H1 (cell line): ENCODE measurements around the gene LMTK2. TPM values are rescaled to one million over a fixed set of nuclear protein-coding genes. Genes with fewer than 3 reads are reported as not detected.

Experiments used
- CTCF ChIA-PET: fragments of 300-600 bp; sonication (Branson Sonifier 250); formaldehyde crosslinking; loops from one replicate; lab custom pipeline; 2021; ENCODE audit not compliant: partially characterized antibody; lab: Charles Lee
- POLR2A ChIA-PET: fragments of 300-600 bp; sonication (Branson Sonifier 250); formaldehyde crosslinking; loops from one replicate; lab custom pipeline; 2021; ENCODE audit warnings: inconsistent platforms; ENCODE audit not compliant: partially characterized antibody; lab: Charles Lee
- DNase-seq, 2 experiments: peaks; one replicate each; pipeline versions ENCODE4 v3.0.0 to v3.0.0-alpha.2; 2010 to 2022; ENCODE audit warnings: low spot score in 2 of 2, low read depth in 1 of 2, mixed read lengths in 1 of 2
- FAIRE-seq: peaks from 2 replicates; lab custom pipeline; 2011; peaks lifted over from hg19 to GRCh38; lab: Jason Lieb, UNC
- H2AFZ ChIP-seq: 2 replicates; pipeline ENCODE4 v1.8.1; 2012; ENCODE audit warnings: low read length, inconsistent platforms
- H2AK5ac ChIP-seq: 2 replicates; pipeline ENCODE4 v1.6.1; 2013; ENCODE audit warnings: low read depth, low read length
- H2BK120ac ChIP-seq: replicated peaks from 2 replicates; pipeline ENCODE3; 2013; ENCODE audit warnings: low read depth, low read length, inconsistent platforms
- H2BK12ac ChIP-seq: 2 replicates; pipeline ENCODE4 v1.6.1; 2013; ENCODE audit warnings: low read depth, low read length
- H2BK15ac ChIP-seq: 2 replicates; pipeline ENCODE4 v1.6.1; 2013; ENCODE audit warnings: low read length
- H2BK20ac ChIP-seq: 2 replicates; pipeline ENCODE4 v1.6.1; 2013; ENCODE audit warnings: low read length
- H2BK5ac ChIP-seq: 2 replicates; pipeline ENCODE4 v1.6.1; 2013; ENCODE audit warnings: low read depth, low read length
- H3K14ac ChIP-seq: 2 replicates; pipeline ENCODE4 v1.6.1; 2013; ENCODE audit warnings: inconsistent platforms; ENCODE audit not compliant: insufficient read length
- H3K18ac ChIP-seq: 2 replicates; pipeline ENCODE4 v1.6.1; 2013; ENCODE audit warnings: low read length; ENCODE audit errors: extremely low read depth
- H3K23ac ChIP-seq: 2 replicates; pipeline ENCODE4 v1.6.1; 2013; ENCODE audit warnings: inconsistent platforms; ENCODE audit not compliant: insufficient read length
- H3K23me2 ChIP-seq: 2 replicates; pipeline ENCODE4 v1.6.1; 2013; ENCODE audit warnings: low read depth, low read length
- H3K27ac ChIP-seq: 2 replicates; pipeline ENCODE4 v1.6.1; 2011; ENCODE audit warnings: low read depth, low read length, inconsistent platforms
- H3K27me3 ChIP-seq, 4 experiments: replicated peaks in 1 of 4; 1 replicate in 1 of 4; 2 replicates in 3 of 4; pipeline versions ENCODE4 v1.6.1 to v1.8.1; 2011 to 2013; ENCODE audit warnings: low read length in 3 of 4, mild to moderate bottlenecking in 3 of 4, inconsistent platforms in 2 of 4, mixed read lengths in 2 of 4, moderate library complexity in 1 of 4; ENCODE audit not compliant: control insufficient read depth in 3 of 4, insufficient read depth in 3 of 4; ENCODE audit errors: extremely low read depth in 1 of 4
- H3K36me3 ChIP-seq, 4 experiments: 2 replicates each; pipeline versions ENCODE4 v1.6.1 to v1.8.1; 2011 to 2013; ENCODE audit warnings: mild to moderate bottlenecking in 4 of 4, low read length in 3 of 4, moderate library complexity in 2 of 4, control low read depth in 1 of 4, inconsistent platforms in 1 of 4; ENCODE audit not compliant: insufficient read depth in 4 of 4, control insufficient read depth in 2 of 4
- H3K4ac ChIP-seq: replicated peaks from 2 replicates; pipeline ENCODE3; 2013; ENCODE audit warnings: low read length, low read depth, mixed read lengths, inconsistent platforms; ENCODE audit not compliant: insufficient read length
- H3K4me1 ChIP-seq, 4 experiments: replicated peaks in 1 of 4; 1 replicate in 1 of 4; 2 replicates in 3 of 4; pipeline versions ENCODE4 v1.6.1 to v1.8.1; 2011 to 2013; ENCODE audit warnings: low read length in 3 of 4, inconsistent platforms in 2 of 4, mixed read lengths in 1 of 4; ENCODE audit not compliant: insufficient read depth in 4 of 4, control insufficient read depth in 3 of 4
- H3K4me2 ChIP-seq, 2 experiments: 2 replicates each; pipeline versions ENCODE4 v1.6.1 to v1.8.1; 2011 to 2013; ENCODE audit warnings: low read depth in 2 of 2, low read length in 2 of 2, control low read depth in 1 of 2, inconsistent platforms in 1 of 2, mild to moderate bottlenecking in 1 of 2; ENCODE audit not compliant: insufficient read depth in 1 of 2
- H3K4me3 ChIP-seq, 4 experiments: fragments of 200-600, 300-600 bp in 1 of 4; sonication (generic), shearing (Covaris generic), sonication (Bioruptor Twin) in 1 of 4; 2 replicates each; pipeline versions ENCODE4 v1.5.1 to v1.8.1; 2011 to 2016; ENCODE audit warnings: low read length in 4 of 4, low read depth in 3 of 4, control low read depth in 2 of 4, inconsistent platforms in 2 of 4, mild to moderate bottlenecking in 2 of 4, mixed read lengths in 1 of 4, moderate library complexity in 1 of 4; ENCODE audit not compliant: insufficient read depth in 2 of 4; ENCODE audit errors: extremely low read depth in 1 of 4
- H3K56ac ChIP-seq: replicated peaks from 2 replicates; pipeline ENCODE3; 2013; ENCODE audit warnings: low read depth, mild to moderate bottlenecking, mixed read lengths, low read length, inconsistent platforms; ENCODE audit not compliant: insufficient read length
- H3K79me1 ChIP-seq: 2 replicates; pipeline ENCODE4 v1.6.1; 2013; ENCODE audit warnings: low read depth, low read length, control low read depth
- H3K79me2 ChIP-seq, 2 experiments: 2 replicates each; pipeline versions ENCODE4 v1.6.1 to v1.8.1; 2012 to 2013; ENCODE audit warnings: low read length in 2 of 2, mild to moderate bottlenecking in 2 of 2, inconsistent platforms in 1 of 2; ENCODE audit not compliant: insufficient read depth in 2 of 2, control insufficient read depth in 1 of 2
- H3K9ac ChIP-seq, 4 experiments: replicated peaks in 1 of 4; 1 replicate in 1 of 4; 2 replicates in 3 of 4; pipeline versions ENCODE4 v1.6.1 to v1.8.1; 2011 to 2013; ENCODE audit warnings: low read depth in 3 of 4, low read length in 3 of 4, control low read depth in 2 of 4, mild to moderate bottlenecking in 2 of 4, moderate library complexity in 2 of 4, inconsistent platforms in 1 of 4; ENCODE audit errors: extremely low read depth in 1 of 4
- H3K9me3 ChIP-seq, 2 experiments: 2 replicates each; pipeline versions ENCODE4 v1.6.1 to v1.8.1; 2012 to 2013; ENCODE audit warnings: mild to moderate bottlenecking in 2 of 2, moderate library complexity in 2 of 2, control low read depth in 1 of 2, inconsistent platforms in 1 of 2, low read depth in 1 of 2, low read length in 1 of 2, mixed read lengths in 1 of 2; ENCODE audit not compliant: insufficient read depth in 2 of 2
- H4K20me1 ChIP-seq, 2 experiments: replicated peaks in 1 of 2; 2 replicates each; pipeline versions ENCODE3 to v1.8.1; 2011 to 2013; ENCODE audit warnings: inconsistent platforms in 2 of 2, low read length in 2 of 2, mild to moderate bottlenecking in 1 of 2; ENCODE audit not compliant: insufficient read depth in 2 of 2, control insufficient read depth in 1 of 2
- H4K5ac ChIP-seq: 2 replicates; pipeline ENCODE4 v1.6.1; 2013; ENCODE audit warnings: low read length, low read depth, mixed read lengths, inconsistent platforms; ENCODE audit not compliant: insufficient read length
- H4K8ac ChIP-seq: 2 replicates; pipeline ENCODE4 v1.8.0; 2013; ENCODE audit warnings: mild to moderate bottlenecking, moderate library complexity, low read length, inconsistent platforms; ENCODE audit not compliant: insufficient read depth; ENCODE audit errors: extremely low read depth
- H4K91ac ChIP-seq: replicated peaks from 2 replicates; pipeline ENCODE3; 2013; ENCODE audit warnings: low read length, mixed read lengths, inconsistent platforms; ENCODE audit not compliant: insufficient read length
- BACH1 ChIP-seq: IDR thresholded peaks from 2 replicates; pipeline ENCODE4 v1.6.1; 2012; ENCODE audit warnings: low read length, improper control_type of control experiment
- BRCA1 ChIP-seq: IDR thresholded peaks from 2 replicates; pipeline ENCODE4 v1.6.1; 2012; ENCODE audit warnings: low read depth, low read length, improper control_type of control experiment
- CHD2 ChIP-seq: IDR thresholded peaks from 2 replicates; pipeline ENCODE4 v1.6.1; 2012; ENCODE audit warnings: low read length, improper control_type of control experiment
- FOSL1 ChIP-seq: IDR thresholded peaks from 2 replicates; pipeline ENCODE4 v1.6.1; 2011; ENCODE audit warnings: mild to moderate bottlenecking, low read depth, low read length, moderate library complexity; ENCODE audit not compliant: insufficient read depth
- GABPA ChIP-seq: IDR thresholded peaks from 2 replicates; pipeline ENCODE4 v1.6.1; 2011; ENCODE audit warnings: mild to moderate bottlenecking, low read length, moderate library complexity, borderline replicate concordance; ENCODE audit not compliant: insufficient read depth
- MAFK ChIP-seq: IDR thresholded peaks from 2 replicates; pipeline ENCODE4 v1.6.1; 2012; ENCODE audit warnings: low read depth, mild to moderate bottlenecking, improper control_type of control experiment, low read length
- RXRA ChIP-seq: IDR thresholded peaks from 2 replicates; pipeline ENCODE4 v1.6.1; 2011; ENCODE audit warnings: low read depth, mild to moderate bottlenecking, low read length, moderate library complexity; ENCODE audit not compliant: insufficient read depth
- SAP30 ChIP-seq: fragments of 300-600 bp; sonication (generic); IDR thresholded peaks from 2 replicates; pipeline ENCODE4 v1.7.1; 2012; ENCODE audit warnings: low read length, moderate library complexity, mild to moderate bottlenecking, inconsistent platforms; ENCODE audit not compliant: insufficient read depth, insufficient replicate concordance
- SIN3A ChIP-seq, 2 experiments: IDR thresholded peaks in 1 of 2; conservative IDR thresholded peaks in 1 of 2; 2 replicates each; pipeline ENCODE4 v1.6.1; 2011 to 2012; ENCODE audit warnings: low read length in 2 of 2, improper control_type of control experiment in 1 of 2, low read depth in 1 of 2, mild to moderate bottlenecking in 1 of 2
- SIRT6 ChIP-seq: IDR thresholded peaks from one replicate; pipeline ENCODE4 v1.7.1; 2012; ENCODE audit warnings: low read length, inconsistent platforms
- SRF ChIP-seq: IDR thresholded peaks from 2 replicates; pipeline ENCODE4 v1.6.1; 2011; ENCODE audit warnings: mild to moderate bottlenecking, low read depth, low read length, moderate library complexity
- WGBS, 2 experiments: shearing (Covaris generic) in 1 of 2; methylation state at CpG; one replicate each; pipeline versions ENCODE4 v1.1.6 to v1.1.7; 2013 to 2015; ENCODE audit warnings: low lambda C conversion rate in 2 of 2, mixed read lengths in 2 of 2, inconsistent platforms in 1 of 2, low coverage in 1 of 2, missing lambda C conversion rate in 1 of 2; ENCODE audit not compliant: insufficient replicate concordance in 2 of 2, insufficient coverage in 1 of 2, insufficient read length in 1 of 2; ENCODE audit errors: extremely low coverage in 1 of 2, missing lambda C conversion rate in 1 of 2; 5-methylcytosine and 5-hydroxymethylcytosine counted together
- polyA plus RNA-seq, 7 experiments: library from polyadenylated mRNA; depleted of rRNA in 3 of 7; stranded (reverse) in 5 of 7; unstranded in 2 of 7; fragments of >200 nt in 5 of 7; fragments of 200-250 nt in 2 of 7; gene quantifications; 1 replicate in 5 of 7; 2 replicates in 1 of 7; 4 replicates in 1 of 7; pipeline versions ENCODE4 v1.2.1 to v1.2.3, GENCODE V29; 2011 to 2013; ENCODE audit warnings: missing spikeins in 2 of 7, mixed read lengths in 2 of 7
- total RNA-seq: library from RNA; stranded (reverse); fragmentation: NEBNext Ultra II Directional; extraction: Animal tissue kit (Norgen Biotek cat#: 25700); gene quantifications from 2 replicates; pipeline ENCODE4 v1.2.1, GENCODE V29; 2021
- TF ChIP-seq, protein P1 (sequence below): IDR thresholded peaks from 2 replicates; pipeline ENCODE4 v1.6.1; 2012; ENCODE audit warnings: inconsistent platforms

Gene LMTK2
- total and polyA plus RNA-seq, 2 of the 8 experiments (the other 6 are each of a cell fraction or from before 2014, with no cell fraction given): 9.7 to 30.7 TPM

DNA sequence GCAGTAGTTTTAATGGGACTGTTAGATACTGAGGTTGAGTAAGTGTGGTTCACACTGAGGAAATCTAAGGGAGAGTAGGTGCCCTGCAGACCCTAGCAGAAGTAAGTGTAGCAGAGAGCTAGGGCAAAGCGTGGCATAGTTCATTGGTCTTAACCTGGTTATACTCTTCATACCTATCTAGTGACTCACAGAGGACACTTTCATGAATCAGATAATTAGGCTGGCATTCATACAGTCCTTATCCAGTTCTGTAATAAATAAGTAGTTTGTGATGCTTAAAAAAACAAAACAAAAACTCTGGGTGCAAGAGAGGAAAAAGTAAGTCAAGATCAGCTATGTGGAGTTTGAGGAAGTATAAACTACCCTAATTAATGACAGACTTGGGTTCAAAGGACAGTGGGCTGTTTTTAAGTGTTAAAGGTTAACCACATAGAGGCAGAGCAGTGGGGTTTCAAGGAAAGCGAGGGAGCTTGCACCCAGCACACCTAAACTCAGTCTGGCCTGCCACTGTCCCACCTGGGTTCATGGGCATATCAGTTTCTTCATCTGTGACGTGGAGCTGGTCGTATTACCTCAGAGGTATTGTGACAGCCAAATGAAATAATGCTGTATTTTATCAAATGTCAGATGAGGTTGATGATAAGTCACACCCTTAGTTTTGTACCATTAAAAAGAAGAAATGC is 27.1 kb downstream of the LMTK2 start:
- H4K20me1 ChIP-seq: peaks cover 2 to 12% of the 10 kb centered on the region in 2 experiments
- no peak overlapping the region for H2AFZ ChIP-seq
- H3K27me3 ChIP-seq: no peaks in the 10 kb centered on the region
- H3K23ac ChIP-seq: no peak overlapping the region
- no peaks in the 10 kb centered on the region for H3K23me2 ChIP-seq
- H2BK5ac ChIP-seq: no peak overlapping the region
- H2BK15ac ChIP-seq: no peak overlapping the region
- H2BK120ac ChIP-seq: no peak overlapping the region
- peak overlapping the region in 1 of 4 experiments; percentile 39; a peak in 2 of 7 replicates for H3K9ac ChIP-seq
- peaks cover 0 to 57% of the 10 kb centered on the region in 2 experiments for H3K79me2 ChIP-seq
- no peak overlapping the region for H3K4ac ChIP-seq
- no peak overlapping the region for H2BK20ac ChIP-seq
- no peak overlapping the region for H4K8ac ChIP-seq
- CTCF ChIA-PET: interaction anchor here (0.5 to 3.5 kb wide), 11 partner anchors 9 to 112 kb away, joined by 3 to 12 read pairs (median 4); partner anchors contain the start of gene LMTK2
- FAIRE-seq (no peak), DNase-seq (no peak)
- H3K14ac ChIP-seq: no peak overlapping the region
- H4K91ac ChIP-seq: no peak overlapping the region
- H3K56ac ChIP-seq: no peak overlapping the region
- no peak overlapping the region for H3K27ac ChIP-seq
- H3K4me2 ChIP-seq: no peak overlapping the region
- peaks cover 2 to 14% (median 8%) of the 10 kb centered on the region in 4 experiments for H3K4me1 ChIP-seq
- peaks cover 2% of the 10 kb centered on the region; the same call in 1 of the 2 replicates for H3K79me1 ChIP-seq
- H3K18ac ChIP-seq: no peak overlapping the region
- H3K36me3 ChIP-seq: peaks cover 0 to 12% (median 5%) of the 10 kb centered on the region in 4 experiments; a peak in 4 of 8 replicates
- WGBS, 2 experiments: 85% methylated on average over 4 of the region's 4 CpGs; no CpG with 5 or more reads in 1 of the 2 experiments
- H3K9me3 ChIP-seq: no peaks in the 10 kb centered on the region
- POLR2A ChIA-PET: interaction anchor here (0.6 to 1.1 kb wide), 3 partner anchors 9 to 23 kb away, joined by 3 read pairs; no protein-coding TSS in a partner anchor
- H2AK5ac ChIP-seq: no peak overlapping the region
- H3K4me3 ChIP-seq: no peak overlapping the region
- no peak overlapping the region for H4K5ac ChIP-seq
- H2BK12ac ChIP-seq: no peak overlapping the region
- TF ChIP-seq CHD2: no peak
- no peak for TF ChIP-seq SAP30
- TF ChIP-seq, protein P1, sequence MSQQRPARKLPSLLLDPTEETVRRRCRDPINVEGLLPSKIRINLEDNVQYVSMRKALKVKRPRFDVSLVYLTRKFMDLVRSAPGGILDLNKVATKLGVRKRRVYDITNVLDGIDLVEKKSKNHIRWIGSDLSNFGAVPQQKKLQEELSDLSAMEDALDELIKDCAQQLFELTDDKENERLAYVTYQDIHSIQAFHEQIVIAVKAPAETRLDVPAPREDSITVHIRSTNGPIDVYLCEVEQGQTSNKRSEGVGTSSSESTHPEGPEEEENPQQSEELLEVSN: no peak
- TF ChIP-seq FOSL1: no peak
- TF ChIP-seq BACH1: no peak
- no peak for TF ChIP-seq MAFK
- TF ChIP-seq SRF: no peak
- no peak for TF ChIP-seq SIN3A (conservative IDR thresholded peaks at IDR 0.05 in 1 of 2, IDR thresholded peaks at IDR 0.05 in 1 of 2; ENCODE audit: low read depth in 1 of 2, low read length in 2 of 2)
- no peak for TF ChIP-seq SIRT6
- no peak for TF ChIP-seq GABPA
- TF ChIP-seq RXRA: no peak
- no peak for TF ChIP-seq BRCA1
